H1 (cell line): ENCODE results near the gene AGPS. TPM values are rescaled to one million over a fixed set of nuclear protein-coding genes. Genes with fewer than 3 reads are reported as not detected.

ENCODE experiments used
- ATF3 ChIP-seq: IDR thresholded peaks from 2 replicates; pipeline ENCODE4 v1.6.1; 2011; ENCODE audit warnings: low read depth, mild to moderate bottlenecking, low read length; ENCODE audit not compliant: insufficient read depth
- JUN ChIP-seq: IDR thresholded peaks from 2 replicates; pipeline ENCODE4 v1.6.1; 2011; ENCODE audit warnings: low read depth, mild to moderate bottlenecking, improper control_type of control experiment, low read length
- KDM5A ChIP-seq: fragments of 200-600 bp; IDR thresholded peaks from 2 replicates; pipeline ENCODE4 v1.7.1; 2012; ENCODE audit warnings: mild to moderate bottlenecking, low read length, inconsistent platforms, mixed read lengths
- POLR2A ChIP-seq, 2 experiments: IDR thresholded peaks; 1 replicate in 1 of 2; 2 replicates in 1 of 2; pipeline ENCODE4 v1.6.1; 2011; ENCODE audit warnings: low read depth in 2 of 2, low read length in 2 of 2, mild to moderate bottlenecking in 2 of 2; ENCODE audit errors: control extremely low read depth in 1 of 2
- RBBP5 ChIP-seq: IDR thresholded peaks from 2 replicates; pipeline ENCODE4 v1.7.1; 2012; ENCODE audit warnings: low read depth, mild to moderate bottlenecking, inconsistent platforms, low read length, moderate library complexity, borderline replicate concordance
- SAP30 ChIP-seq: fragments of 300-600 bp; sonication (generic); IDR thresholded peaks from 2 replicates; pipeline ENCODE4 v1.7.1; 2012; ENCODE audit warnings: low read length, moderate library complexity, mild to moderate bottlenecking, inconsistent platforms; ENCODE audit not compliant: insufficient read depth, insufficient replicate concordance
- SIN3A ChIP-seq, 2 experiments: IDR thresholded peaks in 1 of 2; conservative IDR thresholded peaks in 1 of 2; 2 replicates each; pipeline ENCODE4 v1.6.1; 2011 to 2012; ENCODE audit warnings: low read length in 2 of 2, improper control_type of control experiment in 1 of 2, low read depth in 1 of 2, mild to moderate bottlenecking in 1 of 2
- SRF ChIP-seq: IDR thresholded peaks from 2 replicates; pipeline ENCODE4 v1.6.1; 2011; ENCODE audit warnings: mild to moderate bottlenecking, low read depth, low read length, moderate library complexity
- TBP ChIP-seq: IDR thresholded peaks from 2 replicates; pipeline ENCODE4 v1.6.1; 2011; ENCODE audit warnings: low read depth, low read length, improper control_type of control experiment
- polyA plus RNA-seq, 7 experiments: library from polyadenylated mRNA; depleted of rRNA in 3 of 7; stranded (reverse) in 5 of 7; unstranded in 2 of 7; fragments of >200 nt in 5 of 7; fragments of 200-250 nt in 2 of 7; gene quantifications; 1 replicate in 5 of 7; 2 replicates in 1 of 7; 4 replicates in 1 of 7; pipeline versions ENCODE4 v1.2.1 to v1.2.3, GENCODE V29; 2011 to 2013; ENCODE audit warnings: missing spikeins in 2 of 7, mixed read lengths in 2 of 7
- total RNA-seq: library from RNA; stranded (reverse); fragmentation: NEBNext Ultra II Directional; extraction: Animal tissue kit (Norgen Biotek cat#: 25700); gene quantifications from 2 replicates; pipeline ENCODE4 v1.2.1, GENCODE V29; 2021
- TF ChIP-seq, protein P1 (sequence below): fragments of 300-600 bp; sonication (generic); IDR thresholded peaks from 2 replicates; pipeline ENCODE4 v1.7.1; 2012; ENCODE audit warnings: low read length, moderate library complexity, mild to moderate bottlenecking, inconsistent platforms; ENCODE audit not compliant: insufficient replicate concordance

AGPS gene
- total and polyA plus RNA-seq, 2 of the 8 experiments (the other 6 are each of a cell fraction or from before 2014, with no cell fraction given), result 7.3 to 57.8 TPM

GRCh38 chr2:177429688-177430325 lies 37.2 kb downstream of the AGPS start (continued):
- TF ChIP-seq, protein P1, sequence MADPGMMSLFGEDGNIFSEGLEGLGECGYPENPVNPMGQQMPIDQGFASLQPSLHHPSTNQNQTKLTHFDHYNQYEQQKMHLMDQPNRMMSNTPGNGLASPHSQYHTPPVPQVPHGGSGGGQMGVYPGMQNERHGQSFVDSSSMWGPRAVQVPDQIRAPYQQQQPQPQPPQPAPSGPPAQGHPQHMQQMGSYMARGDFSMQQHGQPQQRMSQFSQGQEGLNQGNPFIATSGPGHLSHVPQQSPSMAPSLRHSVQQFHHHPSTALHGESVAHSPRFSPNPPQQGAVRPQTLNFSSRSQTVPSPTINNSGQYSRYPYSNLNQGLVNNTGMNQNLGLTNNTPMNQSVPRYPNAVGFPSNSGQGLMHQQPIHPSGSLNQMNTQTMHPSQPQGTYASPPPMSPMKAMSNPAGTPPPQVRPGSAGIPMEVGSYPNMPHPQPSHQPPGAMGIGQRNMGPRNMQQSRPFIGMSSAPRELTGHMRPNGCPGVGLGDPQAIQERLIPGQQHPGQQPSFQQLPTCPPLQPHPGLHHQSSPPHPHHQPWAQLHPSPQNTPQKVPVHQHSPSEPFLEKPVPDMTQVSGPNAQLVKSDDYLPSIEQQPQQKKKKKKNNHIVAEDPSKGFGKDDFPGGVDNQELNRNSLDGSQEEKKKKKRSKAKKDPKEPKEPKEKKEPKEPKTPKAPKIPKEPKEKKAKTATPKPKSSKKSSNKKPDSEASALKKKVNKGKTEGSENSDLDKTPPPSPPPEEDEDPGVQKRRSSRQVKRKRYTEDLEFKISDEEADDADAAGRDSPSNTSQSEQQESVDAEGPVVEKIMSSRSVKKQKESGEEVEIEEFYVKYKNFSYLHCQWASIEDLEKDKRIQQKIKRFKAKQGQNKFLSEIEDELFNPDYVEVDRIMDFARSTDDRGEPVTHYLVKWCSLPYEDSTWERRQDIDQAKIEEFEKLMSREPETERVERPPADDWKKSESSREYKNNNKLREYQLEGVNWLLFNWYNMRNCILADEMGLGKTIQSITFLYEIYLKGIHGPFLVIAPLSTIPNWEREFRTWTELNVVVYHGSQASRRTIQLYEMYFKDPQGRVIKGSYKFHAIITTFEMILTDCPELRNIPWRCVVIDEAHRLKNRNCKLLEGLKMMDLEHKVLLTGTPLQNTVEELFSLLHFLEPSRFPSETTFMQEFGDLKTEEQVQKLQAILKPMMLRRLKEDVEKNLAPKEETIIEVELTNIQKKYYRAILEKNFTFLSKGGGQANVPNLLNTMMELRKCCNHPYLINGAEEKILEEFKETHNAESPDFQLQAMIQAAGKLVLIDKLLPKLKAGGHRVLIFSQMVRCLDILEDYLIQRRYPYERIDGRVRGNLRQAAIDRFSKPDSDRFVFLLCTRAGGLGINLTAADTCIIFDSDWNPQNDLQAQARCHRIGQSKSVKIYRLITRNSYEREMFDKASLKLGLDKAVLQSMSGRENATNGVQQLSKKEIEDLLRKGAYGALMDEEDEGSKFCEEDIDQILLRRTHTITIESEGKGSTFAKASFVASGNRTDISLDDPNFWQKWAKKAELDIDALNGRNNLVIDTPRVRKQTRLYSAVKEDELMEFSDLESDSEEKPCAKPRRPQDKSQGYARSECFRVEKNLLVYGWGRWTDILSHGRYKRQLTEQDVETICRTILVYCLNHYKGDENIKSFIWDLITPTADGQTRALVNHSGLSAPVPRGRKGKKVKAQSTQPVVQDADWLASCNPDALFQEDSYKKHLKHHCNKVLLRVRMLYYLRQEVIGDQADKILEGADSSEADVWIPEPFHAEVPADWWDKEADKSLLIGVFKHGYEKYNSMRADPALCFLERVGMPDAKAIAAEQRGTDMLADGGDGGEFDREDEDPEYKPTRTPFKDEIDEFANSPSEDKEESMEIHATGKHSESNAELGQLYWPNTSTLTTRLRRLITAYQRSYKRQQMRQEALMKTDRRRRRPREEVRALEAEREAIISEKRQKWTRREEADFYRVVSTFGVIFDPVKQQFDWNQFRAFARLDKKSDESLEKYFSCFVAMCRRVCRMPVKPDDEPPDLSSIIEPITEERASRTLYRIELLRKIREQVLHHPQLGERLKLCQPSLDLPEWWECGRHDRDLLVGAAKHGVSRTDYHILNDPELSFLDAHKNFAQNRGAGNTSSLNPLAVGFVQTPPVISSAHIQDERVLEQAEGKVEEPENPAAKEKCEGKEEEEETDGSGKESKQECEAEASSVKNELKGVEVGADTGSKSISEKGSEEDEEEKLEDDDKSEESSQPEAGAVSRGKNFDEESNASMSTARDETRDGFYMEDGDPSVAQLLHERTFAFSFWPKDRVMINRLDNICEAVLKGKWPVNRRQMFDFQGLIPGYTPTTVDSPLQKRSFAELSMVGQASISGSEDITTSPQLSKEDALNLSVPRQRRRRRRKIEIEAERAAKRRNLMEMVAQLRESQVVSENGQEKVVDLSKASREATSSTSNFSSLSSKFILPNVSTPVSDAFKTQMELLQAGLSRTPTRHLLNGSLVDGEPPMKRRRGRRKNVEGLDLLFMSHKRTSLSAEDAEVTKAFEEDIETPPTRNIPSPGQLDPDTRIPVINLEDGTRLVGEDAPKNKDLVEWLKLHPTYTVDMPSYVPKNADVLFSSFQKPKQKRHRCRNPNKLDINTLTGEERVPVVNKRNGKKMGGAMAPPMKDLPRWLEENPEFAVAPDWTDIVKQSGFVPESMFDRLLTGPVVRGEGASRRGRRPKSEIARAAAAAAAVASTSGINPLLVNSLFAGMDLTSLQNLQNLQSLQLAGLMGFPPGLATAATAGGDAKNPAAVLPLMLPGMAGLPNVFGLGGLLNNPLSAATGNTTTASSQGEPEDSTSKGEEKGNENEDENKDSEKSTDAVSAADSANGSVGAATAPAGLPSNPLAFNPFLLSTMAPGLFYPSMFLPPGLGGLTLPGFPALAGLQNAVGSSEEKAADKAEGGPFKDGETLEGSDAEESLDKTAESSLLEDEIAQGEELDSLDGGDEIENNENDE, result no peak
- no peak for TF ChIP-seq JUN
- TF ChIP-seq SIN3A (conservative IDR thresholded peaks at IDR 0.05 in 1 of 2, IDR thresholded peaks at IDR 0.05 in 1 of 2; ENCODE audit: low read depth in 1 of 2, low read length in 2 of 2), result no peak
- no peak for TF ChIP-seq POLR2A (IDR thresholded peaks at IDR 0.05; ENCODE audit: control extremely low read depth in 1 of 2, low read depth in 2 of 2, low read length in 2 of 2)
- no peak for TF ChIP-seq RBBP5
- no peak for TF ChIP-seq ATF3
- TF ChIP-seq SRF, result no peak
- no peak for TF ChIP-seq KDM5A
- TF ChIP-seq SAP30, result no peak
- no peak for TF ChIP-seq TBP
